Right lobe of liver (tissue), 4 donors: ENCODE measurements around the gene SLC18B1.

Experiments
- CTCF ChIP-seq, 4 donors: fragments of 200-600 bp in 3 of 4; fragments of 450-650 bp in 1 of 4; IDR thresholded peaks; one replicate each; pipeline versions ENCODE4 v1.5.1 to v1.8.0; 2016 to 2022; ENCODE audit warnings: antibody characterized with exemption in 4 of 4, mild to moderate bottlenecking in 2 of 4
- POLR2A ChIP-seq: fragments of 450-650 bp; IDR thresholded peaks from one replicate; pipeline ENCODE4 v1.6.1; 2017; ENCODE audit warnings: antibody characterized with exemption, mild to moderate bottlenecking
- donor health status: DM: no; HTN: no; CAD: no.
- donor health status: DM: no; HTN: no; CAD: no.
- donor health status: DM: no; HTN: yes; CAD: no.

GRCh38 chr6:132725947-132726607 lies 72.4 kb downstream of the SLC18B1 start:
- TF ChIP-seq CTCF (IDR thresholded peaks at IDR 0.05) (no peak), POLR2A (peak; percentile 24)
